ENCODE measurements around the gene TLX3. TPM values are rescaled to one million over a fixed set of nuclear protein-coding genes. Genes with fewer than 3 reads are reported as not detected.

The TLX3 gene
- total and polyA plus RNA-seq, 2 of the 4 experiments (the other 2 are of a cell fraction): not detected

DNA sequence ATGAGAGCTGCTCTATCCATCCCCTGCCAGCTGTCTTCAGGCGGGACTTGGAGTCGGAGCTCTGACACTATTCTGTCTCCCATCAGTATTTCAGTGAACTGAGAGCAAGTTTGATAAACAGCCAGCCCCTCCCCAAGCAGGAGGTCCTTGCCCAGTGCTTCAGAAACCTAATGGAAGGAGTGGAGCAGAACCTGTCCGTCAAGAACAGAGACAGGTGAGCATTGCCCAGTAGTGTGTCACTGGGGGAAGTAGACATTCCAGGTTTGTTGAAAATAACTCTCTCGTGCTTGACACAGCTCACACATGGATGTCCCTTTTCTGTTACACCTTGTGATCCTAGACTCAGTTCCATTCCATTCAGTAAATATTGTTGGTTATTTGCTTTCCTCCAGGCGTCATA lies 13.2 kb upstream of the TLX3 start:
- H3K9me1 ChIP-seq (ENCODE audit: insufficient read depth, low read length): 0 out of 2 replicates have a peak, but pooled peaks cover 3% of the 10 kb centered on the region
- ChIA-PET POLR2A (ENCODE audit: unreplicated experiment) (no interaction called here), CTCF (no interaction called here)
- H3K14ac ChIP-seq (replicated peaks; ENCODE audit: low read depth, low read length): no peak overlapping the region
- H3K9me3 ChIP-seq (ENCODE audit: control insufficient read depth, insufficient read depth, low read length): no peaks in the 10 kb centered on the region
- H3K23ac ChIP-seq (ENCODE audit: low read depth, low read length): no peak overlapping the region
- H2AFZ ChIP-seq (replicated peaks; ENCODE audit: low read length, poor library complexity): no peak overlapping the region
- no CpG with 5 or more reads among the region's 5 CpGs for WGBS, 2 experiments (ENCODE audit: extremely low coverage in 2 of 2, insufficient read length in 1 of 2)
- H4K20me1 ChIP-seq (ENCODE audit: insufficient read depth, low read length): no peaks in the 10 kb centered on the region
- H3K4me3 ChIP-seq (ENCODE audit: insufficient read depth, low read depth, low read length): no peak overlapping the region
- no peak overlapping the region for H2BK120ac ChIP-seq (ENCODE audit: low read depth, low read length)
- no peak overlapping the region for H4K5ac ChIP-seq (ENCODE audit: low read depth, low read length)
- H4K91ac ChIP-seq (ENCODE audit: insufficient read depth, low read depth, low read length): no peak overlapping the region
- intact Hi-C loops (cut with micrococcal nuclease): no loop called here
- peaks cover 8% of the 10 kb centered on the region for H3K4me1 ChIP-seq (ENCODE audit: control insufficient read depth, insufficient read depth, low read length)
- H2BK5ac ChIP-seq (ENCODE audit: low read depth, low read length, poor library complexity, severe bottlenecking): no peak overlapping the region
- no peaks in the 10 kb centered on the region for H3K27me3 ChIP-seq (ENCODE audit: control insufficient read depth, insufficient read depth, low read length)
- no peak overlapping the region for H3K4ac ChIP-seq (ENCODE audit: low read depth, low read length)
- H3K79me1 ChIP-seq (ENCODE audit: low read depth in 1 of 2, low read length in 2 of 2): no peaks in the 10 kb centered on the region
- no peak overlapping the region for H3K9ac ChIP-seq (ENCODE audit: low read depth, low read length)
- no peak overlapping the region for H3K56ac ChIP-seq (ENCODE audit: extremely low read depth, insufficient read depth, low read length)
- no peak overlapping the region for H4K8ac ChIP-seq (ENCODE audit: low read depth in 2 of 2, low read length in 2 of 2)
- no peak overlapping the region for H3K27ac ChIP-seq (ENCODE audit: insufficient read depth, low read length)
- H2BK20ac ChIP-seq (ENCODE audit: low read depth, low read length): no peak overlapping the region
- peaks cover 7% of the 10 kb centered on the region for H3K36me3 ChIP-seq (ENCODE audit: control insufficient read depth, insufficient read depth, low read length)
- no peak for TF ChIP-seq CHD1 (IDR thresholded peaks at IDR 0.05; ENCODE audit: low read depth, low read length)
- no peak for TF ChIP-seq CTCF (conservative IDR thresholded peaks at IDR 0.05; ENCODE audit: low read depth, low read length)
- no peak for TF ChIP-seq RFX5 (IDR thresholded peaks at IDR 0.05; ENCODE audit: low read depth, low read length)
- no peak for TF ChIP-seq RAD21 (IDR thresholded peaks at IDR 0.05; ENCODE audit: low read length)
- TF ChIP-seq POLR2A (IDR thresholded peaks at IDR 0.05; ENCODE audit: low read depth, low read length): no peak
- TF ChIP-seq MXI1 (IDR thresholded peaks at IDR 0.05; ENCODE audit: borderline replicate concordance, low read depth, low read length): no peak
- TF ChIP-seq RCOR1 (IDR thresholded peaks at IDR 0.05; ENCODE audit: insufficient replicate concordance, low read length): no peak
- no peak for TF ChIP-seq CEBPB (IDR thresholded peaks at IDR 0.05; ENCODE audit: low read depth, low read length)
- TF ChIP-seq, protein P1, sequence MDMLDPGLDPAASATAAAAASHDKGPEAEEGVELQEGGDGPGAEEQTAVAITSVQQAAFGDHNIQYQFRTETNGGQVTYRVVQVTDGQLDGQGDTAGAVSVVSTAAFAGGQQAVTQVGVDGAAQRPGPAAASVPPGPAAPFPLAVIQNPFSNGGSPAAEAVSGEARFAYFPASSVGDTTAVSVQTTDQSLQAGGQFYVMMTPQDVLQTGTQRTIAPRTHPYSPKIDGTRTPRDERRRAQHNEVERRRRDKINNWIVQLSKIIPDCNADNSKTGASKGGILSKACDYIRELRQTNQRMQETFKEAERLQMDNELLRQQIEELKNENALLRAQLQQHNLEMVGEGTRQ (IDR thresholded peaks at IDR 0.05; ENCODE audit: low read depth, low read length): no peak
- no peak for TF ChIP-seq FOS (IDR thresholded peaks at IDR 0.05; ENCODE audit: low read depth, low read length)
- TF ChIP-seq ELK1 (IDR thresholded peaks at IDR 0.05; ENCODE audit: borderline replicate concordance, low read depth, low read length): no peak
- no peak for TF ChIP-seq NFE2L2 (IDR thresholded peaks at IDR 0.05; ENCODE audit: low read depth, low read length)
- TF ChIP-seq SMC3 (IDR thresholded peaks at IDR 0.05; ENCODE audit: low read depth, low read length): no peak
- no peak for TF ChIP-seq MAZ (IDR thresholded peaks at IDR 0.05; ENCODE audit: borderline replicate concordance, low read depth, low read length)
- no peak for TF ChIP-seq BHLHE40 (IDR thresholded peaks at IDR 0.05; ENCODE audit: low read depth, low read length)
- TF ChIP-seq MAFK (IDR thresholded peaks at IDR 0.05; ENCODE audit: low read depth, low read length): no peak
- ATAC-seq (ENCODE audit: low read depth) (no peak), DNase-seq (no peak)
- H2AK5ac ChIP-seq (ENCODE audit: low read depth, low read length): no peak overlapping the region
- no peak overlapping the region for H3K18ac ChIP-seq (ENCODE audit: low read depth, low read length)
- dilution Hi-C loops (cut with HindIII; ENCODE audit: low sequenced_read_pairs, unreplicated experiment): no loop called here
- no peak overlapping the region for H2BK15ac ChIP-seq (ENCODE audit: low read depth, low read length)
- no peak overlapping the region for H3K4me2 ChIP-seq (ENCODE audit: low read depth, low read length)
- no TSS peak for BruUV-seq (replicated peaks)
- in situ Hi-C loops (cut with MboI; ENCODE audit: low sequenced_read_pairs): no loop called here
- H2AK9ac ChIP-seq (replicated peaks; ENCODE audit: low read depth, low read length, poor library complexity): no peak overlapping the region
